Activated T-cell treated with anti-CD3 and anti-CD28 coated beads for 24 hours (primary cell): Measurements from ENCODE around the gene POLA1.

ENCODE experiments used
- DNase-seq: peaks from one replicate; pipeline ENCODE4 v3.0.0-alpha.2; 2020; ENCODE audit warnings: low read depth

POLA1 gene

GRCh38 chrX:24969812-24970211 is 276.1 kb downstream of the POLA1 start:
- DNase-seq = no peak

GRCh38 chrX:24979081-24979480 is 285.4 kb downstream of the POLA1 start:
- no peak for DNase-seq

- DNase-seq = no peak
These were observed 287.3 kb downstream of the POLA1 start for GRCh38 chrX:24981030-24981429.

GRCh38 chrX:24982306-24982965 is 288.7 kb downstream of the POLA1 start:
- DNase-seq = no peak

- DNase-seq = no peak
These were observed 290.2 kb downstream of the POLA1 start for GRCh38 chrX:24983931-24984330.

GRCh38 chrX:24985120-24985519 is 291.4 kb downstream of the POLA1 start:
- no peak for DNase-seq

GRCh38 chrX:24987731-24988130 is 294.0 kb downstream of the POLA1 start:
- no peak for DNase-seq

- DNase-seq = no peak
These were observed 294.6 kb downstream of the POLA1 start for GRCh38 chrX:24988314-24988713.

- no peak for DNase-seq
These were observed 296.8 kb downstream of the POLA1 start for GRCh38 chrX:24990535-24990934.

GRCh38 chrX:24993879-24994278 is 300.2 kb downstream of the POLA1 start:
- no peak for DNase-seq

- DNase-seq = no peak
These were observed 302.5 kb downstream of the POLA1 start for GRCh38 chrX:24996096-24996709.

GRCh38 chrX:24999511-24999910 is 305.8 kb downstream of the POLA1 start:
- DNase-seq = no peak

- DNase-seq = no peak
These were observed 308.3 kb downstream of the POLA1 start for GRCh38 chrX:25001808-25002660.

GRCh38 chrX:25002661-25003020 is 308.9 kb downstream of the POLA1 start:
- no peak for DNase-seq

- DNase-seq = no peak
These were observed 309.5 kb downstream of the POLA1 start for GRCh38 chrX:25003066-25003849.

- no peak for DNase-seq
These were observed 310.3 kb downstream of the POLA1 start for GRCh38 chrX:25004040-25004439.

GRCh38 chrX:25004485-25005032 is 310.8 kb downstream of the POLA1 start:
- DNase-seq = no peak

- no peak for DNase-seq
These were observed 311.3 kb downstream of the POLA1 start for GRCh38 chrX:25005034-25005381.

GRCh38 chrX:25005382-25006185 is 311.9 kb downstream of the POLA1 start:
- no peak for DNase-seq

GRCh38 chrX:25006586-25007058 is 312.9 kb downstream of the POLA1 start:
- no peak for DNase-seq
